Right cardiac atrium (tissue), 5 donors: ENCODE data around the gene KCTD3. TPM values are rescaled to one million over a fixed set of nuclear protein-coding genes. Genes with fewer than 3 reads are reported as not detected.

ENCODE experiments used
- ATAC-seq, 2 donors: fragments of 200-7000 bp; cut with Tn5 transposase; one replicate each; pipeline versions ENCODE4 v1.8.0 to v1.9.1; 2020; ENCODE audit warnings: moderate library complexity in 2 of 2, mild to moderate bottlenecking in 1 of 2
- DNase-seq, 3 donors: peaks; one replicate each; pipeline ENCODE4 v3.0.0-alpha.2; 2020
- H3K27ac ChIP-seq: one replicate; pipeline ENCODE4 v1.5.1; 2013; ENCODE audit warnings: mild to moderate bottlenecking, low read length, control low read depth, moderate library complexity
- H3K27me3 ChIP-seq: one replicate; pipeline ENCODE4 v1.6.1; 2013; ENCODE audit not compliant: control insufficient read depth, insufficient read depth
- H3K4me1 ChIP-seq: one replicate; pipeline ENCODE4 v1.6.1; 2013; ENCODE audit warnings: low read length; ENCODE audit not compliant: control insufficient read depth, insufficient read depth
- H3K4me3 ChIP-seq: one replicate; pipeline ENCODE4 v1.5.1; 2013; ENCODE audit warnings: low read length, control low read depth
- H3K9me3 ChIP-seq: one replicate; pipeline ENCODE4 v1.6.1; 2013; ENCODE audit warnings: low read length; ENCODE audit not compliant: control insufficient read depth
- WGBS: extraction: QIAGEN DNeasy Blood & Tissue Kit; methylation state at CpG from one replicate; pipeline ENCODE4 v1.1.7; 2013; 5-methylcytosine and 5-hydroxymethylcytosine counted together
- intact Hi-C, 4 donors: fragments of 100-400 bp; cut with DNase I; formaldehyde crosslinking; loops; one replicate each; pipeline versions ENCODE4 v1.11.0 to v1.14.0; 2022 to 2023
- long read RNA-seq, 4 donors: library from polyadenylated mRNA; unstranded; transcript quantifications; one replicate each; pipeline ENCODE4 v2.0.0, GENCODE V29; 2020 to 2021
- polyA plus RNA-seq: library from polyadenylated mRNA; stranded (reverse); fragments of 200-250 nt; gene quantifications from one replicate; pipeline ENCODE4 v1.2.3, GENCODE V29; 2013
- total RNA-seq, 4 donors: library from RNA; stranded (reverse); fragmentation: NEBNext Ultra II Directional; extraction: Animal tissue kit (Norgen Biotek cat#: 25700); gene quantifications; one replicate each; pipeline ENCODE4 v1.2.1, GENCODE V29; 2021
- donor health status: healthy with polysubstance abuse.
- donor health status: DM: no; HTN: yes; CAD: no.
- donor health status: DM: no; HTN: no; CAD: no.
- donor health status: DM: no; HTN: yes; CAD: no; lungs with severe emphysema.
- donor health status: DM: yes; HTN: yes; CAD: no.

Gene KCTD3
- 10 to 100 TPM; 16.7 to 19.4 (median 17.4) TPM for total RNA-seq
- 11.7 TPM for polyA plus RNA-seq
- long read RNA-seq, donor 1, transcript KCTD3-201 (18 exons, 3,931 nt), result major isoform, 25 of 40 reads
- long read RNA-seq, donor 1, partial matches to known transcripts, result 9 of 40 reads
- long read RNA-seq, donor 1, other reads (novel, unspliced or antisense), result 6 of 40 reads
- long read RNA-seq, donor 2, transcript KCTD3-201 (18 exons, 3,931 nt), result major isoform, 6 of 12 reads
- long read RNA-seq, donor 2, partial matches to known transcripts, result 2 of 12 reads
- long read RNA-seq, donor 2, other reads (novel, unspliced or antisense), result 4 of 12 reads
- long read RNA-seq, donor 3, partial matches to known transcripts, result 2 of 3 reads
- long read RNA-seq, donor 3, other reads (novel, unspliced or antisense), result 1 of 3 reads
- long read RNA-seq, donor 4, transcript KCTD3-201 (18 exons, 3,931 nt), result major isoform, 13 of 20 reads
- long read RNA-seq, donor 4, partial matches to known transcripts, result 4 of 20 reads
- long read RNA-seq, donor 4, other reads (novel, unspliced or antisense), result 3 of 20 reads

DNA sequence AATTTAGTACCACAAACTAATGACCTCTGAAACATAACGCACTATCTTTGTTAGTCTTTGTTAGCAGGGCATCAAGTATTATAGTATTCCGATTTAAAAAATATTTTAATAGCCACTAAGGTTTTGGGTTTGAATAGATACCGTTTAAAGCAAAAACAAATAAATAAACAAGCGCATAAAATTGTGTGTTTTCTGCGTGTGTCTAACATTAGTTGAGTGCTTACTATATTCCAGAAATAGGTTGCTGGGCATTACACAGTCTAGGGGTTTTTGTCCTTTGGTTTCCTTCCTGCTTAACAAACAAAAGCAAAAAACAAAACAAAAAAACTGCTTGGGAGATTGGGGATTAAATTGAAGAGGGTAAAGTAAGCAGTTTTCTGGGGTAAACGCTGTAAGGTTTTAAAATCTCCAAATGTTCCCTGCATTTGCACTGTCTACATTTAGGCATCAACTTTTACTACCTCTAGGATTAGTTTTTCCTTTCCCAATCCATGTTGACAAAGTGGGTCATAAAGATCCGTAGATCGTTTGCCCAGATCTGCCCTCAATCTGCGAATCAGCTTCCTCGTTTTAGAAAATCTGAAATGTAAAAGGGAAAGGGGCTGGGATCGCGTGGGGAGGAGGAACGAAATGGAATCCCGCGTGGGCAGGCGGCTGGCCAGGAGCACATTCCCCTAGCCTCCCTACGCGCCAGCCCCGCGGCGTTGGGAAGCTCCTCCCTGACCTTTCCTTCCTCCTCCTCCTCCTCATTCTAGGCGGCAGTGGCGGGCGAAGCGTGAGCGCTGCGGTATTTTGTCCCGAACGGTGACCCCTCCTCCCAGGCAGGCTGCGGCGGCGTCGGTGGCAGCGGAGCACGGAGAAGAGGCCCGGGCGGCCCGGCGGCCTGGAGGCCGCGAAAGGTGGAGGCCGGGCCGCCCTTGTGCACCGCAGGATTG, at the start of gene KCTD3:
Gene KCTD3 (plus strand): TSS at position 749 of the 935 bp plus-strand sequence. CDS start 382 bp downstream, outside the sequence.
- H3K27ac ChIP-seq, result peak within 1 kb of the TSS; percentile 93
- peak within 1 kb of the TSS; percentile 81 for H3K4me3 ChIP-seq
- peak; percentile 84 to 95 (median 94) for DNase-seq
- peak; percentile 95 to 97 for ATAC-seq
- H3K4me1 ChIP-seq, result peaks cover 3% of the 10 kb centered on the region
- intact Hi-C loops, result no loop called here
- H3K9me3 ChIP-seq, result no peaks in the 10 kb centered on the region
- 7% methylated on average over 44 of the region's 44 CpGs for WGBS
- H3K27me3 ChIP-seq, result no peaks in the 10 kb centered on the region

- ATAC-seq, result no peak
- H3K9me3 ChIP-seq, result no peaks in the 10 kb centered on the region
- H3K4me3 ChIP-seq, result no peak overlapping the region
- H3K27me3 ChIP-seq, result no peaks in the 10 kb centered on the region
- WGBS, result 60% methylated on average over 4 of the region's 4 CpGs
- H3K4me1 ChIP-seq, result no peaks in the 10 kb centered on the region
- no peak overlapping the region for H3K27ac ChIP-seq
- intact Hi-C loops, result no loop called here
- no peak for DNase-seq
Observed at GRCh38 chr1:215517441-215517891, 49.6 kb upstream of the KCTD3 start.

DNA sequence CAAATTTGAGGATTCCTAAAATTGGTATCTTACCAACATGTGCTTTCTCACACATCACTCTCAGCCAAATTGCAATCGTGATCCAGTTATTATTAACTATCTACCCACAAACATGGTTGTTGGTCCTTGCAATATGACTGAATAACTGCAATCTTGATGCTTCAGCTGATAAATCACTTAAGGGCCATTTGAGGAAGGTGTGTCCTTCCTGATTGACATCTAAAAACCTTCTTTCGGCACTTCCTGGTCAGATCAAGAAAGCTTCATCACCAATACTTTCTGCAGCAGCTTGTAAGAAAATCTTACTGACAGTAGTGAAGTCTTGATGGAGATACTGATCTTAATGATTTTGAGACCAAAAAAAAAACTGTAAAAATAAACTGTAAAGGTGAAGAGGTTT, 48.5 kb upstream of the KCTD3 start:
- intact Hi-C loops, result no loop called here
- H3K27ac ChIP-seq, result no peak overlapping the region
- no peaks in the 10 kb centered on the region for H3K27me3 ChIP-seq
- 68% methylated on average over 2 of the region's 2 CpGs for WGBS
- no peaks in the 10 kb centered on the region for H3K9me3 ChIP-seq
- no peaks in the 10 kb centered on the region for H3K4me1 ChIP-seq
- DNase-seq (no peak), ATAC-seq (no peak)
- H3K4me3 ChIP-seq, result no peak overlapping the region

DNA sequence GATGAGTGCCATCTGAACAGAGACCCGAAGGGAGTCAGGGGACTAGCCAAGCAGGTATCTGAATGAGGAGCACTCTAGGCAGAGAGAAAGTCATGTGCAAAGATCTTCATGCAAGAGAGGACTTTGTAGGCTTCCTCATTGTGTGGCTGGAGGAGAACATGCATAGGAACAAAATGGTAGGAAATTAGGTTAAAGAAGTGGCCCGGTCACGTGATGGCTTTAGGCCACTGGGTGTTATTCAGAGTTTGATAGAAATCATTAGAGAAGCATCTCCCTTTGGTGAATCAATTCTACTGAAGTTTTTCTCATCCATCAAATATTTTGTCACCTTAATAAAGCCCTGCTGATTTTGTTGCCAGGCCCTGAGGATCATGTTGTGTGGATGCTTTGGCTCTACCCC, 45.8 kb upstream of the KCTD3 start:
- Histone ChIP-seq H3K9me3 (no peaks in the 10 kb centered on the region), H3K27ac (no peak overlapping the region), H3K4me1 (no peaks in the 10 kb centered on the region), H3K27me3 (no peaks in the 10 kb centered on the region), H3K4me3 (no peak overlapping the region)
- ATAC-seq (no peak), DNase-seq (no peak)
- WGBS, result 90% methylated on average over 3 of the region's 3 CpGs
- intact Hi-C loops, result loop anchor here in 3 of 4 donors (10.0 kb wide), 3 partner anchors 856 to 896 kb away; no protein-coding TSS in a partner anchor

- no peak for ATAC-seq
- no peaks in the 10 kb centered on the region for H3K27me3 ChIP-seq
- no peaks in the 10 kb centered on the region for H3K4me1 ChIP-seq
- no peaks in the 10 kb centered on the region for H3K9me3 ChIP-seq
- no peak overlapping the region for H3K4me3 ChIP-seq
- no peak for DNase-seq
- WGBS, result 70% methylated on average over 8 of the region's 8 CpGs
- H3K27ac ChIP-seq, result no peak overlapping the region
- intact Hi-C loops, result loop anchor here in 3 of 4 donors (10.0 kb wide), 3 partner anchors 858 to 898 kb away; no protein-coding TSS in a partner anchor
Observed at GRCh38 chr1:215523128-215523861, 43.8 kb upstream of the KCTD3 start.

DNA sequence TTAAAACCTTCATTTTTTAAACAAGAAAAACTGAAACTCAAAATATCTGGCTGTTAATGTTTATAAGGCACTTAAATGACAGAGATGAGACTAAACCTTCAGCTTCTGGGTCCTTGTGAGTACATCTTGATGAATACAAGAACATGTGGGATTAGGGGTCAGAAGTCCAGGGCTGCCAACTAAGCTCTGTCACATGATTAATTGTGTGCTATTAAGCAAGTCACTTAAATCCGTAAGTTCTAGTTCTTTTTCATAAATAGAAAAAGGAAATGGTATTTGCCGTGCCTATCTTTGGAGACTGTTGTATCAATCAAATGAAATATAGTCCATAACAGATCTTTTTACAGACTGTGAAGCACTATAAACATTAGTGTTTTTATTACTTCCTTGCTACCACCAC, 43.2 kb upstream of the KCTD3 start:
- no peak for ATAC-seq
- Histone ChIP-seq H3K4me1 (no peaks in the 10 kb centered on the region), H3K4me3 (no peak overlapping the region), H3K27ac (no peak overlapping the region), H3K27me3 (no peaks in the 10 kb centered on the region), H3K9me3 (no peaks in the 10 kb centered on the region)
- no peak for DNase-seq
- WGBS, result 24% methylated on average over 2 of the region's 2 CpGs
- intact Hi-C loops, result loop anchor here in 3 of 4 donors (10.0 kb wide), 3 partner anchors 859 to 899 kb away; no protein-coding TSS in a partner anchor

- 36% methylated on average over 7 of the region's 7 CpGs for WGBS
- intact Hi-C loops, result loop anchor here in 3 of 4 donors (5.0 to 10.0 kb wide), 4 partner anchors 861 to 901 kb away; no protein-coding TSS in a partner anchor
- peak in 1 of 2 donors; percentile 39 for ATAC-seq
- no peak for DNase-seq
- Histone ChIP-seq H3K27ac (no peak overlapping the region), H3K4me1 (no peaks in the 10 kb centered on the region), H3K9me3 (no peaks in the 10 kb centered on the region), H3K27me3 (no peaks in the 10 kb centered on the region), H3K4me3 (no peak overlapping the region)
Observed at GRCh38 chr1:215526147-215526845, 40.8 kb upstream of the KCTD3 start.

GRCh38 chr1:215526846-215527151, 40.3 kb upstream of the KCTD3 start:
- no peak for ATAC-seq
- DNase-seq, result no peak
- intact Hi-C loops, result loop anchor here in 3 of 4 donors (5.0 to 10.0 kb wide), 4 partner anchors 862 to 902 kb away; no protein-coding TSS in a partner anchor

GRCh38 chr1:215529111-215529510, 38.0 kb upstream of the KCTD3 start:
- 72% methylated on average over 4 of the region's 4 CpGs for WGBS
- intact Hi-C loops, result loop anchor here in 3 of 4 donors (5.0 to 10.0 kb wide), 4 partner anchors 864 to 904 kb away; no protein-coding TSS in a partner anchor

More at GRCh38 chr1:215526846-215527151, 40.3 kb upstream of the KCTD3 start:
- no peaks in the 10 kb centered on the region for H3K4me1 ChIP-seq
- H3K27ac ChIP-seq, result no peak overlapping the region
- no peaks in the 10 kb centered on the region for H3K9me3 ChIP-seq
- no peaks in the 10 kb centered on the region for H3K27me3 ChIP-seq
- no peak overlapping the region for H3K4me3 ChIP-seq

DNA sequence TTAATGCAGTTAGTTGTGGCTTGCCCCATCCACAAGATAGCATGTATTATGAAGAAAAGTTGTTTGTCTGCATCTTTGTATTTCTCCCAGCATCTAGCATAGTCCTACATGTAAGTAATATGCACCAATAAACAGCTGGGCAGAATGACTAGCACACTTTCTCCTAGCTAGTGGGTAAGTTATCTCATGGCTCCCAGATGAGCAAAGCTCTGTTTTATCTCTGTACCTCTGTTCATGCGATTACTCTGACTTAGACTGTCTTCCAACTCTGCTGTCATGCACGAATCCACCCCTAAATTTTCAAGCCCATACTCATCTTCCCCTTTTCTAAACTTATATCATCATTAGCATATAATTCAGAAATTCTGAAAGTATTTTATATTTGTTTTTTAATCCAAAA, 37.5 kb upstream of the KCTD3 start:
- WGBS, result 54% methylated on average over 2 of the region's 2 CpGs
- no peak overlapping the region for H3K27ac ChIP-seq
- no peak for DNase-seq
- intact Hi-C loops, result loop anchor here in 3 of 4 donors (5.0 to 10.0 kb wide), 4 partner anchors 865 to 905 kb away; no protein-coding TSS in a partner anchor
- no peaks in the 10 kb centered on the region for H3K4me1 ChIP-seq
- H3K9me3 ChIP-seq, result no peaks in the 10 kb centered on the region
- no peak overlapping the region for H3K4me3 ChIP-seq
- H3K27me3 ChIP-seq, result no peaks in the 10 kb centered on the region
- no peak for ATAC-seq

More at GRCh38 chr1:215529111-215529510, 38.0 kb upstream of the KCTD3 start:
- ATAC-seq, result no peak
- H3K27ac ChIP-seq, result no peak overlapping the region
- no peaks in the 10 kb centered on the region for H3K9me3 ChIP-seq
- no peaks in the 10 kb centered on the region for H3K4me1 ChIP-seq
- DNase-seq, result no peak
- H3K27me3 ChIP-seq, result no peaks in the 10 kb centered on the region
- no peak overlapping the region for H3K4me3 ChIP-seq
